C4-2B (cell line): ENCODE measurements around the gene NADSYN1.
"Not testable (repeated sequence)": the region's sequence is repeated elsewhere in the genome, so short reads cannot be mapped to it uniquely, and the experiment has no call there.

Experiments
- H3K27ac ChIP-seq: fragments of 450-650 bp; 2 replicates; pipeline ENCODE4 v1.5.1; 2017
- CTCF ChIP-seq: fragments of 450-650 bp; conservative IDR thresholded peaks from 2 replicates; pipeline ENCODE4 v1.5.1; 2017; ENCODE audit warnings: mild to moderate bottlenecking
- ZFX ChIP-seq: fragments of 450-650 bp; IDR thresholded peaks from 2 replicates; pipeline ENCODE4 v1.6.1; 2017

NADSYN1 gene

GRCh38 chr11:71418643-71419042 is 34.4 kb upstream of the NADSYN1 start:
- TF ChIP-seq CTCF (no peak), ZFX (no peak)

GRCh38 chr11:71420455-71421241 is 32.4 kb upstream of the NADSYN1 start:
- TF ChIP-seq CTCF (peak; percentile 92), ZFX (no peak)
- no peak overlapping the region for H3K27ac ChIP-seq

More at GRCh38 chr11:71418643-71419042, 34.4 kb upstream of the NADSYN1 start:
- H3K27ac ChIP-seq: no peak overlapping the region

- TF ChIP-seq ZFX (no peak), CTCF (no peak)
- no peak overlapping the region for H3K27ac ChIP-seq
Measured at GRCh38 chr11:71421392-71421950, 31.5 kb upstream of the NADSYN1 start.

GRCh38 chr11:71422318-71422717 is 30.7 kb upstream of the NADSYN1 start:
- not testable (repeated sequence) for H3K27ac ChIP-seq

GRCh38 chr11:71423181-71423790 is 29.7 kb upstream of the NADSYN1 start:
- TF ChIP-seq CTCF (no peak), ZFX (no peak)
- no peak overlapping the region for H3K27ac ChIP-seq

GRCh38 chr11:71425409-71425808 is 27.6 kb upstream of the NADSYN1 start:
- H3K27ac ChIP-seq: no peak overlapping the region
- no peak for TF ChIP-seq CTCF
- TF ChIP-seq ZFX: no peak

- H3K27ac ChIP-seq: no peak overlapping the region
- TF ChIP-seq CTCF: no peak
- TF ChIP-seq ZFX: no peak
Measured at GRCh38 chr11:71425860-71426259, 27.1 kb upstream of the NADSYN1 start.
